Measurements from ENCODE around the gene EXOC3L4. TPM values are rescaled to one million over a fixed set of nuclear protein-coding genes. Genes with fewer than 3 reads are reported as not detected.

The EXOC3L4 gene
- polyA plus RNA-seq, 1 donor = 0.80 TPM

DNA sequence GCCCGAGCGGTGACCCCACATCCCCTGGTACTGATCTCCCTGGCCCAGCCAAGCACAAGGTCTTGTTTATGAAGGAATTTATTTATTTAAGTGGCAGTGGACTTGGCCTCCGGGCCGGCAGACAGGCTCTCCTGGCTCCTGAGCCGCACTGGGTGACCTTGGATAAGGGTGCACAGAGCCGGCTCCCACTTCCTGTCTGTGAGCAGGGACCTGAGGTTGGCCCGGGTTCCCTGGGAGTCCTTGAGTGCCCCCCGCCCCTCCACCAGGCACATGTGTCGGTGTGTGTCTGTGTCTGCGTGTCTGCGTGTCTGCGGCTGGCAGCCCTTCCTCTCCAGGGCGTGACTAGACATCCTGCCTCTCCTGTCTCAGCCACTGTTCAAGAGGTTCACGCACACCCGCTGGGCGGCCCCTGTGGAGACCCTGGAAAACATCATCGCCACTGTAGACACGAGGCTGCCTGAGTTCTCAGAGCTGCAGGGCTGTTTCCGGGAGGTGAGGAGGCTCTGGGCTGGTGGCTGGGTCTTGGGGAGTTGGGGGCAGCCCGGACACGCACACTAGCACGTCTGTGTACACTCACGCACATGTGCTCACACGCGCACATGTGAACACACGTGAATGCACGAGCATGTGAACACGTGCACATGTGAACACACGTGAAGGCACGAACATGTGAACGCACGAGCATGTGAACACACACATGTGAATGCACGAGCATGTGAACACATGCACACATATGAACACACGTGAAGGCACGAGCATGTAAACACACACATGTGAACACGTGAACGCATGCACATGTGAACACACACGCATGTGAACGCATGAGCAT, 38.1 kb downstream of the EXOC3L4 start:
- no peak for DNase-seq (ENCODE audit: low read depth)

GRCh38 chr14:103133210-103134140, 39.0 kb downstream of the EXOC3L4 start:
- no peak for DNase-seq (ENCODE audit: low read depth)

DNA sequence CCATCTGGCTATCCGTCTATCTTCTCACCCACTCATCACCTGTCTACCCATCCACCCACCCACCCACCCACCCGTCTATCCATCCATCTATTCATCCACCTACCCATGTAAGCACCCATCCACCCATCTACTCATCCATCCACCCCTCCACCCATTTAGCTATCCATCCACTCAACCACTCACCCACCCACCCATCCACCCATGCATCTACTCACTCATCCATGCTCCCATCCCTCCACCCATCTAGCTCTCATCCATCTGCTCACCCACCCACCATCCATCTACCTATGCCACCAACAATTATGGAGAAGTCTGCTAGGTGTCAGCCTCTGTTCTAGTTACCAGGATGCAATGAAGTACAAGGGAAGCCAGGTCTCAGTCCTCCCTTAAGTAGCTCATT, 39.9 kb downstream of the EXOC3L4 start:
- no peak for DNase-seq (ENCODE audit: low read depth)

DNA sequence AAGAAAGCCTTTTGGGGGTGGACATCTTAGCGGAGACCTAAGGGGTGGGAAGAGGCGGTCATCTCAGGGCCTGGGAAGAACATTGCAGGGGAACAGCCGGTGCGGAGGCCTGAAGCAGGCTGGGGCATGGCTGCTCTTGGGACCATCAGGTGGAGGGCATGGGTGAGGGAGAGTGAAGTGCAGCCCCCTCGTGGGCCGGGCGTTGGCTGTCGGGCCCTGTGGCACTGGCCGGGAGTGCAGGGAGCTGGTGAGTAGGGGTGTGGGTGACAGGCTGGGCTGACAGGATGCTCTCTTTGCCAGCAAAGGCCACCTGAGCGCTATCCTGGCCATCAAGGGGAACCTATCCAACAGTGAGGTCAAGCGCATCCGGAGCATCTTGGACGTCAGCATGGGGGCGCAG, 40.4 kb downstream of the EXOC3L4 start:
- DNase-seq (ENCODE audit: low read depth) = no peak

DNA sequence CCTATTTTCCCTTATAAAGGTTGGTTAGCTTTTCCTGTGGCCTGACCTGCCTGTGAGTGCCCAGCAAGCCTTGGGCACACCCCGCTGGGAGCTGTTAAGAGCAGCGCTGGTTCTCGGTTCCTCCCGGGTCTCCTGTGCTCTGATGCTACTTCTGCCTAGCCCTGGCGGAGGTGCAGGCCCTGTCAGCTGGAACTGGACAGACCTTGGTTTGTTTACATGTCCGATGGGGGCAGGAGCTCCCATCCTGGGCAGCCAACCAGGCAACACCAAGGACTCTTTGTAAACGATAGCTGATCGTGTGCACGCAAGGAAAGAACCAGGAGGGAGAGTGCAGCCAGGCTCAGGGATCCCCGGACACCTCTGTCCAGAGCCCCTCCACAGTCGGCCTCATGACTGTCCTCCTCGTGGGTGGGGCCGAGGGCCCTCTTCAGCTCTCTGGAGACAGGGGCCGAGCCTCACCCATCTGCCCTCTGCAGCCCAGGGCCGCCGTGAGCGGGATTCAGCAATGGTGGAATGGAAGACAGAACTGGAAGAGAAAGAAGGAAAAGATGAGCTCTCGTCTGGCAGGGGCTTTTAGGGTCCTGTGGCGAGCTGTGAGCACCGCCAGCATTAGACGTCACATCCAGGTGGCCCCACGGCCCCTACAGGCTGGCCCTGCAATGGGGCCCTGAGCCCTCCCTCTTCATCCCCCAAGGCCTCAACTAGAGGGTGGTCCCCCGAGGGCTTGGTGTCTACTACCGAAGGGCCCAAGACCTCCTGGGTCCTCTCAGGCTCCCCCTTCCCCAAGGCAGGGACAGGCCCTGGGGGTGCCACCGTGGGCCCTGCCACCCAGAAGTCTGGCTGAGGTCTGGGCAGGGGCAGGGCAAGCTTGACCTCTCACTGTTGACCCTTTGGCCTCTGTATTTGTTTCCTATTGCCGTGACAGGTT, 41.1 kb downstream of the EXOC3L4 start:
- no peak for DNase-seq (ENCODE audit: low read depth)

GRCh38 chr14:103136388-103137271, 42.1 kb downstream of the EXOC3L4 start:
- DNase-seq (ENCODE audit: low read depth) = no peak

GRCh38 chr14:103137689-103138300, 43.3 kb downstream of the EXOC3L4 start:
- no peak for DNase-seq (ENCODE audit: low read depth)

- DNase-seq (ENCODE audit: low read depth) = no peak
Measured at GRCh38 chr14:103138301-103139131, 44.0 kb downstream of the EXOC3L4 start.

DNA sequence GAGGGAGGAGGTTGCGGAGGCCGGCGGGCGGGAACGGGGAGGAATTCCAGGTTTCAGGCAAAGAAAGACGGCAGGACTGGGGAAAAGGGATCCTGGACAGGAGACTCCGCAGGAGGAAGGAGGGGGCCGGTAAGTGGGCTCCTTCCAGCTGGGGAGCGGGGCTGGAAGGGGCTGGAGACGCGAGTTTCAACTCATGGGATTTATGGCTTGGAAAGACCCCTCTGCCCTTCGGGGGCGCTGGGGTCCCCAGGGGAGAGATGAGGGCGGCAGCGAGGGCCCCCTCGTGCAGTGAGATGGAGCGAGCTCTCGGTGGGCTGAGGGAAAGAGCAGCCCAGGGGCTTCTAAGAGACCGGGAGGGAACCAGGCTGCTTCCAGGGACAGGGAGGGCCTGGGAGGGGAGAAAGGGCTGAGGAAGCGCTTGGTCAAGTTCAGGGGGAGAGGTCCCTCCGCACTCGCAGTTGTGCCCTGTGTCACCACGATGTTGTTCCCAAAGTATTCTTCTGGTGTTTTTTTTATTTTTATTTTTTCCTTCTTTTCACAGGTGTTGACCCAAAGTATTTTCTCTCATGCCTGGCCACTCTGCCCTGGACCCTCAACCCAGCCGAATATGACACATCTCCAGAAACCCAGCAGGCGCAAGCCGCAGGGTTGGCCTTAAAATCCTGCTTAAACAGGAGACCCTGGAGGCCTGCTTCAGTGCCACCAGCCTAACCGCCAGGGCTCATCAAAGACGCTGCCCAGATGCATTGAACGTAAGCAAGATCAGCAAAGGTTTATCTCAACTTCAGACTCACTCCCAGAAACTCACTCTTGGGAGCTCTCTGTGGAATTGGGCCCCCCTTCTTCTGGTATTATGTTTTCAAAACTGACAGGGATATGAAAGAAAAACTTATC, 44.9 kb downstream of the EXOC3L4 start:
- no peak for DNase-seq (ENCODE audit: low read depth)

DNA sequence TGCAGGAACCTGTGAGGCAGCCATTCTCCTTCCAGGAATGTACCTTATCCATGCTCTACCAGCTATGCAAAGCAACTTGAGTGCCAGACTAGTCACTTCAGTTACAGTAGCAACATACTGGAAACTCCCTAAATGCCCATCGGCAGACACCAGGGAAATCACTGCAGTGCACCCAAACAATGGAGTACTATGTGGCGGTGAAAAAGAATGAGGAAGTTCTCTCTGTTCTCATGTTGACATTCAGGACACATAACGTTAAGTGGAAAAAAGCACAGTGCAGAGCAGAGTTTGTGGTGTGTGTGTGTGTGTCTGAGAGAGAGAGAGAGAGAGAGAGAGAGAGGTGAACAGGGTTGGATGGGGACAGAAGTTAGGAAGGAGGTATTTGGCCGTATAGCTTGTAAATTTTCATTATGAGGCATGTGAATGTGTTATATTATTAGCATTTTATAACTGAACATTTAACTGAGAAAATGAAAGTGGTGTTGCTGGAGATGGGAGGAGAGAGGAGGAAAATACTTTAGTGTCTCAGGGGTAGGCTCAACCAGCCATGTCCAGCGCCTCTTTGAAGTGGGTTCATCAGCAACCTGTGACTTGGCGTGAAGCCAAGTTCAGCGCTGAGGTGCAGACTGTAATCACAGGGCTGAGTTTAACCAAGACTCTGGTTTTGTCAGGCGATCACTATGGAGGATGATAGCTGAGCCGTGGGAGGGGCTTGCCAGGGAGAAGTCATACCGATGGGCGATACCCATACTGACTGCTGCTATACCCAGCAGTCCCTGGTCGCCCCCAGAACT, 46.0 kb downstream of the EXOC3L4 start:
- no peak for DNase-seq (ENCODE audit: low read depth)

DNA sequence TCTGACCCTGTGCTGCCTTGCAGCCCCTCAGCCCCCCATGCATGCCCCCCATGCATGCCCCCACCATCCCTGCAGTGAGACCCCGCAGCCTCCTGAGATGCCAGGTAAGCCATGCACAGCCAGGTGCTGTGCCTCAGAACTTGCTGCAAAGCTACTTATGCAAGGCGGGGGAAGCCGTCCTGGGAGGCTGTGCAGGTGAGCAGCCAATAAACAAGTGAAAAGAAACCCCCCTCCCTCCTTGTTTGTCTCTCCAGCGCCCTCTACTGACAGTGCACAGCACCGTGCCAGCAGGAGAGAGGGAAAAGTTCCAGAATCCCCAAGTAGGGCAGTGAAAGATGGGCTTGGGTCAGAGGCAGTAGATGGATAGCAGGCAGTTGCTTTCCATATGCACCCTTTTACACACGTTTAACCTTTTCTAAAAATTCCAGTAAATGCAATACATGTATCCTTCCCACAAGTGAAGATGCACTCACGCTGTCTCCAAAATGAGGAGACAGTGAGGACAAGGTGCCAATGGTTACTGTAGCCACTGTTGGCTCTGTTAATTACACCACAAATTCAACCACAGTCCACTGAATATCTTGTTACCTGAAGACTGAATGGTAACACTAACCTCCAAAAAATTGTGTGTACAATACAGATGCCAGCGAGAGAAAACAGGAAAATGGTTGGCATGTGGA, 46.7 kb downstream of the EXOC3L4 start:
- DNase-seq (ENCODE audit: low read depth) = no peak

- DNase-seq (ENCODE audit: low read depth) = no peak
Measured at GRCh38 chr14:103142026-103142425, 47.5 kb downstream of the EXOC3L4 start.

- no peak for DNase-seq (ENCODE audit: low read depth)
Measured at GRCh38 chr14:103142721-103143302, 48.3 kb downstream of the EXOC3L4 start.

- no peak for DNase-seq (ENCODE audit: low read depth)
Measured at GRCh38 chr14:103143506-103143905, 49.0 kb downstream of the EXOC3L4 start.

DNA sequence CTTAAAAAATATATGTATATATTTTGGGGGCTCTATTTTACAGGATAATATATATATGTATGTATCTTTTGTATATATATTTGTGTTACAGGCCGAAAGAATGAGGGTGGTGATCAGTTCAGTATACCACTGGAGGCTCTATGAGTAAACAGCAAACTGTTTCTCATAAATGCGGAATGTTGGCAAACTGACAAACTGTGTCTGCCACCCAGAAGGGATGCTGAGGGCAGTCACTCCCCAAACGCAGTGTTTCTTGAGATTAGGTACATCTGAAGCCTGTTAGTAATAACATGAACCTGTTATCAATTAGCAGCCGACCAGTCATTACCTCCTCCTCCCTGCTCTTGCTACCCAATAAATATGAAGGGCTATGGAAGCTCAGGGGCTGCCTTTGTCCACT, 49.6 kb downstream of the EXOC3L4 start:
- no peak for DNase-seq (ENCODE audit: low read depth)

GRCh38 chr14:103146141-103146709, 51.7 kb downstream of the EXOC3L4 start:
- DNase-seq (ENCODE audit: low read depth) = no peak
